ENCODE results near the gene DXO.
"Not testable (repeated sequence)": the region's sequence is repeated elsewhere in the genome, so short reads cannot be mapped to it uniquely, and the experiment has no call there.

The DXO gene

GRCh38 chr6:31980998-31981397 is 9.1 kb upstream of the DXO start:
- not testable (repeated sequence) for DNase-seq

- DNase-seq, result not testable (repeated sequence)
Measured at GRCh38 chr6:31980195-31980876, 8.4 kb upstream of the DXO start.

DNA sequence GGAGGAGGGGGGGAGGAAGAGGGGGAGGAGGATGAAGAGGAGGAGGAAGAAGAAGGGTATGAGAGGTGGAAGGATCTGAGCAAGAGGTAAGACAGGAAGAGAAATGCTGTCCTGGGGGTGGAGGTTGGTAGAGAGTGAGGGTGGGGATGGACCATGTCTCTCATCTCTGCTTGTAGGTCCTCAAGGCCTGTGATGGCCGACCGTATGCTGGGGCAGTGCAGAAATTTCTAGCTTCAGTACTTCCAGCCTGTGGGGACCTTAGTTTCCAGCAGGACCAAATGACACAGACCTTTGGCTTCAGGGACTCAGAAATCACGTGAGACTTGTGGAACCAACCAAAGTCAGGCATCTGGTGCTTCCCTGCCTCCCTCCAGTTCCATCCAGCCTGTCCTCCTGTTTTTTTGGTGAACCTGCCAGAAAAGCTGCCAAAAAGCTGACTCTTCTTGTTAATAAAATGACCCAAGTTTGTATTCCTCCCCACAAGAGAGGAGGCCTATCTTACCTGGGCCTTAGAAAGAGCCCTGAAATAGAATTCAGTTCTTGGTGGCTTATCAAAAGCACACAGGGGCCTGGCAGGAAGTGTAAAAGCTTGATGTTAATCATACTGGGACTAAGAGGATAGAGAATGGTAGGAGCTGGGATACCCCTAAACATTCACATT is 7.4 kb upstream of the DXO start:
- DNase-seq, result no peak

GRCh38 chr6:31978831-31979230 is 6.9 kb upstream of the DXO start:
- DNase-seq, result no peak

DNA sequence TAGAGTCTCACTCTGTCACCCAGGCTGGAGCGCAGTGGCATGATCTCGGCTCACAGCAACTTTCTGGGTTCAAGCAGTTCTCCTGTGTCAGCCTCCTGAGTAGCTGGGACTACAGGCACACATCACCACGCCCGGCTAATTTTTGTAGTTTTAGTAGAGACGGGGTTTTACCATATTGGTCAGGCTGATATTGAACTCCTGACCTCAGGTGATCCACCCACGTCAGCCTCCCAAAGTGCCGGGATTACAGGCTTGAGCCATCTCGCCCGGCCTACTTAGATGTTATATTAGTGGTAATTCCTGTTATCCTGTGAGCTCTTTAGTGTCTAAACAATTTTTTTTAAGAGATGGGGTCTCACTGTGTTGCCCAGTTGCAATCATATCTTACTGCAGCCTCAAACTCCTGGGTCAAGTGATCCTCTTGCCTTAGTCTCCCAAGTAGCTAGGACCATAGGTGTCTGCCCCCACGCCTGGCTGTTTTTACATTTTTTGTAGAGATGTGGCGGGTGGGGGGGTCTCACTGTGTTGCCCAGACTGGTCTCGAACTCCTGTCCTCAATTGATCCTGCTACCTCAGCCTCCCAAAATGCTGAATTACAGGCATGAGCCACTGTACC is 6.0 kb upstream of the DXO start:
- no peak for DNase-seq

DNA sequence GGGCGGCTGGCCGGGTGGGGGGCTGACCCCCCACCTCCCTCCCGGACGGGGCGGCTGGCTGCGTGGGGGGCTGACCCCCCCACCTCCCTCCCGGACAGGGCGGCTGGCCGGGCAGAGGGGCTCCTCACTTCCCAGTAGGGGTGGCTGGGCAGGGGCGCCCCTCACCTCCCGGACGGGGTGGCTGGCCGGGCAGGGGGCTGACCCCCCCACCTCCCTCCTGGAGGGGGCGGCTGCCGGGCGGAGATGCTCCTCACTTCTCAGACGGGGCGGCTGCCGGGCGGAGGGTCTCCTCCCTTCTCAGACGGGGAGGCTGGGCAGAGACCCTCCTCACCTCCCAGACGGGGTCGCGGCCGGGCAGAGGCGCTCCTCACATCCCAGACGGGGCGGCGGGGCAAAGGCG is 4.1 kb upstream of the DXO start:
- not testable (repeated sequence) for DNase-seq

GRCh38 chr6:31972709-31973350 is 892 bp upstream of the DXO start:
- DNase-seq, result no peak

DNA sequence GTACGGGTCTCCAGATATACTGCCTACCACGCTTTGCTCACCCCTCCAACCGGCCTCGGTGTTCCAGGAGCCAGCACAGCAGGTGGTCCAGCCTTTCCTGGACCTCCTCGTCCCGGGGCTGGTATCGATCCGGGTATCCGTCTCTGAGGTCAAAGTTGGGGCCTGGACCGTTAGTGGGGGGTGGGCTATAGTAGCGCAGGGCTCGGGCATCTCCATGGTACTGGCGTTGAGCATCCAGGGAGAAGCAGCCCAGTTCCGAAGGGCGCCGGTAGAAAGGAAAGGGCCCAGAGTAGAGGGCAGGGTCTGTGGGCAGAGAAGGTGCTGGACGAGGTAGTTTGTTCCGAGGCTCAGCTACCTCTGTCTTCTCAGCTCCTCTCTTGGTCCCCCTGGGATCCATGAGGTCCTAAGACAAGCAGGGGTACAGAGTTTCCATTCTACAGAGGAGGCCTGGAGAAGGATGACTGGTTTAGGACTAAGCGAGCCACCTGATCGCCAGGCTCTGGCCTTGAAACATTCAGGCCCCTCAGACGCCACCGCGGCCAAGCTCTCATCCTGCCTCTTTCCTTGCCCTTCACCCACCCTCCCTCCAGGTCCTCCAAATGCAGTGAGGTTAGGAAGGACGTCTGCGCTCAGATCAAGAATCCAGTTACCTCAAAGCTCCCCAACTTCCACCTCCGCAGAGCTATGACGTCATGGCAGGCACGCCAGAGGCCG is 502 bp downstream of the DXO start:
- no peak for DNase-seq

DNA sequence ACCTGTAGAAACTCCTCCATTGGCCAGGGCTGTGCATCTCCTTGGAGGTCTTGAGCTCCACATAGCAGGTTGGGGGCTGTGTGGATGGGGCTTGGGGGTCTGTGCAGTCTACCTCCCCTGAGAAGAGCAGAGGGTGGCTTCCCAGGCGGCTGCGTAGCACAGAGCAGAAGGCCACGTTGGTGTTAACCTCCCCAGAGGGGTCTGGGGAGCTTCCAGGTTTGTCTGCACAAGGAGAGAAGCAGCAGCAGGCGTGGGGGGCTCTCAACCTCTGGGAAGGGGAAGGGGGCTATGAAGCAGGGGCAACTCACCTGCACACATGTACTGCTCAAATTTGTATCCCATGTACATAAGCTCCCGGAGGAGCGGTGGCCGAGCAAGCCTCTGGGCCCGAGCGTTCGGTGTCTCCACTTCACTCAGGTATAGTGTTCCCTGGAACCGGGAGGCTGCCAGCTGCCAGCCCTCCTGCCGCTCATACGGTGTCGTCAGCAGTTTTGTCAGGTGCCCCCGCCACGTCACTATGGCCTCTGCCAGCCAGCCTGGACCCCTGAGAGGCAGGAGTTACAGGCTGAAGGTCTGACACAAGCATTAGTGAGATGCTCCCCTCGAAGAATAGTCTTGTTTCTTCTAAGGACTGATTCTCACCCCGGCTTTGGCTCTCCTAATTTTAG is 1.2 kb downstream of the DXO start:
- no peak for DNase-seq

DNA sequence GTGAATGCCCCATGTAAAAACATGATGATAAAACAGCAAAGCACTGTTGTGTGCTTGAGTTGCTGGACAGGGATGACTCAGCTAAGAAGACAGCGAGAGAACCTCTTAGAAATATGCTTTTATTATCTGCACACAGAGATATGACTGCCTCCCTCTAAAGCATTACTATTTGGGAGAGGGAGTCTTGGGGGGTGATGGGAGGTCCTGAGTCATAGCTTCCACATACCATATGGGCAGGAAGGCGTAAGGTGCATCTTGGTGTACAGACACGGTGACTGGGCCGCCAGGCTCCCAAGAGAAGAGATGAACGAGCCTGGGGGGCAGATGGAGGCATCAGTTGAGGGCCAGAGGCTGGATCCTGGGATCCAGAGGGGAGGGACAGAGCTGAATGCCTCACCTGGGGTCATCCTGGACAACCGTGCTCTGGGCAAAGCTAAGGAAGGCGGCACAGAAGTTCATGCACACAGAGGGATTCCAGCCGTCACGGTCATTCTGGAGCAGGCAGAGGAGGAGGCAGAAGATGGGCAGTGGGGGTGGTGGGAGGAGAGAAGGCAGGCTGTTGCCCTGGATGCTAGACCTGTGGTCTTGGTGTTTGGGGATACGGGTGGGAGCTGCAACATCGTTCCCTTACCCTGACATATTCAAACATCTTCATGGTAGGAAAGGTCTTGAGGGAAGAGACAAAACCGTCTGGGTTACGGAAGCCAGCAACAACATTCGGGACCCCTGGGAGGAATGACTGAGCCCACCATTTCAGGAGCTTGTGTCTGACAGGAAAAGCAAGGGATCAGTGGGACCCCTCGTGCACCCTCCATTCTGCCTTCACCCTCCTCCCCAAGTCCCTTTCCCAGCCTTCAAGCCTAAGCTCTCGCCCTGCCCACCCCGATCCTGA is 2.0 kb downstream of the DXO start:
- DNase-seq, result no peak

DNA sequence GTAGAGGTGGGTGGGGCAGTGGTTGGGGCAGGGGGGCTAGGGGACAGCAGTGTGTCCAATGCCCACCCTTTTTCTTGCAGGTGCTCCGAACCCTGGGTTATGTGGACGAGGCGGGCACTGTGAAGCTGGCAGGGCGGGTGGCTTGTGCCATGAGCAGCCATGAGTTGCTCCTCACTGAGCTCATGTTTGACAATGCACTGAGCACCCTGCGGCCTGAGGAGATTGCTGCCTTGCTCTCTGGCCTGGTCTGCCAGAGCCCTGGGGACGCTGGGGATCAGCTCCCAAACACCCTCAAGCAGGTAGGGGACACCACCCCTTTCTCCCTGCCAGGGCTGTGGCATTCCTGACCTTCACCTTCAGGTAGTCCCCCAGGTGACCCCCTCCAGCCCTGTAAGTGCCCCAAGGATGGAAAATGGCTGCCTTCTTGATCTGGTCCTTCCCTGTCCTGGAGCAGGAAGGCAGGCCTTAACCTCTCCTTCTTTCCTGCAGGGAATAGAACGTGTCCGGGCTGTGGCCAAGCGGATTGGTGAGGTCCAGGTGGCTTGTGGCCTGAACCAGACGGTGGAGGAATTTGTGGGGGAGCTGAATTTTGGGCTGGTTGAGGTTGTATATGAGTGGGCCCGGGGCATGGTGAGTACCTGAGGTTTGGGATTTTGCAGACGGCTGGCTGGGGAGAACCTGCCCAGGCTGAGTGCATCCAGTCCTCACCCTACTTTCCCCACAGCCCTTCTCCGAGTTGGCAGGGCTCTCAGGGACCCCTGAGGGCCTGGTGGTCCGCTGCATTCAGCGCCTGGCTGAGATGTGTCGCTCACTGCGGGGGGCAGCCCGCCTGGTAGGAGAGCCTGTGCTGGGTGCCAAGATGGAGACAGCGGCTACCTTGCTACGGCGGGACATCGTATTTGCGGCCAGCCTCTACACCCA is 2.9 kb downstream of the DXO start:
- DNase-seq, result no peak

- DNase-seq, result no peak
Measured at GRCh38 chr6:31968326-31968725, 3.6 kb downstream of the DXO start.

- DNase-seq, result no peak
Measured at GRCh38 chr6:31967926-31968320, 4.0 kb downstream of the DXO start.

GRCh38 chr6:31966997-31967925 is 4.7 kb downstream of the DXO start:
- no peak for DNase-seq

DNA sequence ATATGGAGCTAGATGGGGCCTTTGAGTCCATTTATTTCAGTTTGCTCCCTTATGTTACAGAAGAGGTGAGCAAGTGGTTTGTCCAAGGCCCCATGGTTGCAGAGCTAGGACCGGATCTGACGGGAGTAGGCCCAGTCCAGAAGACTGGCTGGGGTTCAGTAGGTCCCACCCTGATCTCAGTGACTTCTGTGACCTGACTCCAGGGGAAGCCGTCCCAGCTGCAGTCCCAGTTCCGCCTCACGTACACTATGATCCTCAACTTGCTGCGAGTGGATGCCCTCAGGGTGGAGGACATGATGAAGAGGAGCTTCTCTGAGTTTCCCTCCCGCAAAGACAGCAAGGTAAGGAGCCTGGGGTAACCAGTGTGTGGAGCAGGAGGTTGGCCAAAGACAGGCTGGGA is 5.4 kb downstream of the DXO start:
- DNase-seq, result no peak

DNA sequence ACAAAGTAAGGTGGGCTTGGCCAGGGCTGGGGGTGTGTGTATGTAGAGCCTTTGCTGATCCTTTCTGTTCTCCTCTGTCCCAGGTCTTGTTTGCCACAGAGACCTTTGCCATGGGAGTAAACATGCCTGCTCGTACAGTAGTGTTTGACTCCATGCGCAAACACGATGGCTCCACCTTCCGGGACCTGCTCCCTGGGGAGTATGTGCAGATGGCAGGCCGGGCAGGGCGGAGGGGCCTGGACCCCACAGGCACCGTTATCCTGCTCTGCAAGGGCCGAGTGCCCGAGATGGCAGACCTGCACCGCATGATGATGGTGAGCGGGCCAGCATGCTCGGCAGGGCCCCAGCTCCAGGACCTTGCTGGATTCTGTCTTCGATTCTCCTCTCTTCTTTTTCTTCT is 6.2 kb downstream of the DXO start:
- DNase-seq, result no peak

- no peak for DNase-seq
Measured at GRCh38 chr6:31963921-31964320, 8.0 kb downstream of the DXO start.

GRCh38 chr6:31961616-31962015 is 10.3 kb downstream of the DXO start:
- no peak for DNase-seq
